Thyroid gland (tissue), 4 donors: ENCODE measurements around the gene ORAI2.

ENCODE experiments used
- CTCF ChIP-seq, 6 experiments: fragments of 200-600 bp in 3 of 6; fragments of 450-650 bp in 3 of 6; sonication (generic) in 3 of 6; IDR thresholded peaks; one replicate each; pipeline ENCODE4 v1.5.1; 2016 to 2019; ENCODE audit warnings: antibody characterized with exemption in 6 of 6, mild to moderate bottlenecking in 2 of 6, inconsistent platforms in 1 of 6, moderate library complexity in 1 of 6
- POLR2A ChIP-seq, 2 donors: fragments of 450-650 bp; IDR thresholded peaks; one replicate each; pipeline ENCODE4 v1.6.1; 2017; ENCODE audit warnings: antibody characterized with exemption in 2 of 2, mild to moderate bottlenecking in 2 of 2, moderate library complexity in 1 of 2

- no peak for TF ChIP-seq CTCF (IDR thresholded peaks at IDR 0.05)
- no peak for TF ChIP-seq POLR2A (IDR thresholded peaks at IDR 0.05)
These were observed 27.1 kb downstream of the ORAI2 start for GRCh38 chr7:102460467-102460866.
